NCI-H146 treated with DMSO at 0.1 percent for 48 hours (cell line): ENCODE measurements around the gene PEX7.
A peak's percentile ranks its signal among the peaks of the same experiment; 100 is the strongest.
"Not testable (repeated sequence)": the region's sequence is repeated elsewhere in the genome, so short reads cannot be mapped to it uniquely, and the experiment has no call there.

Experiments used
- DNase-seq: peaks from one replicate; lab custom pipeline; 2025; ENCODE audit not compliant: unreplicated experiment; lab: John Stamatoyannopoulos, UW

PEX7 gene

DNA sequence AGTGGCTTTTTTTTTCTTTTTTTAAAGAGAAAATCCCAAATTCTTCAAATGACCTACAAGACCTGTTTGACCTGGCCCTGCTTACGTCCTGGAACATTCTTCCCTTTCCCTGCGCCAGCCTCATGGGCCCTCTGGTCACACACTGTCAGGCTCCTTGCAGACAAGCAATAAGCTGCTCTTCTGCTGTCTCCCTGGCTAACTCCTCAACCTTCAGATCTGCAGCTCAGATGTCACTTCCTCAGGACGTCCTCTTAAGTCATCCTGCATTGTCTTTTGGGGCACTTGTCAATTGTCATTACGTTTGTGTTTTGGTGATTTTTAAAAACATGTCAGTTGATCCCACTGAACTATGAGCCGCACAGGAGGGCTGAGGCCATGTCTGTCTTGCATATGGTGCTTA, 70.8 kb downstream of the PEX7 start:
- DNase-seq, result no peak

GRCh38 chr6:136895901-136896300, 73.5 kb downstream of the PEX7 start:
- no peak for DNase-seq

DNA sequence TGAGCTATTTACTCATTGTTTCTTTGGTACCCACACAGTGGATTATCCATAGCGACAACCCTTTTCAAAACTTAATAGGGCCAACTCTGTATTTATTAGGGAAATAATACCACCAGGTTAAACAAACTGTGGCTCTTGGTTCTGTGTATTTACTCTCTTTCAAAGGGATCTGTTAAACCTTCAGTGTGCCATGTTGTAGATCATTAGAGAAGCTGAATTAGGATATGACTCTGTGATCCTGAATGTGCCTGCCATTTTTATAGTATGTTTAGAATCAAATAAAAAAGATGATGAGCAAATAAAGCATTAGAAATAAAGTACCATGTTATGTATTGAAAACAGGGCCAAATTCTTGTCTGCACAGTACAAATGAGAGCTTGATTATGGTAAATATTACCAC, 74.7 kb downstream of the PEX7 start:
- peak; percentile 84 for DNase-seq

DNA sequence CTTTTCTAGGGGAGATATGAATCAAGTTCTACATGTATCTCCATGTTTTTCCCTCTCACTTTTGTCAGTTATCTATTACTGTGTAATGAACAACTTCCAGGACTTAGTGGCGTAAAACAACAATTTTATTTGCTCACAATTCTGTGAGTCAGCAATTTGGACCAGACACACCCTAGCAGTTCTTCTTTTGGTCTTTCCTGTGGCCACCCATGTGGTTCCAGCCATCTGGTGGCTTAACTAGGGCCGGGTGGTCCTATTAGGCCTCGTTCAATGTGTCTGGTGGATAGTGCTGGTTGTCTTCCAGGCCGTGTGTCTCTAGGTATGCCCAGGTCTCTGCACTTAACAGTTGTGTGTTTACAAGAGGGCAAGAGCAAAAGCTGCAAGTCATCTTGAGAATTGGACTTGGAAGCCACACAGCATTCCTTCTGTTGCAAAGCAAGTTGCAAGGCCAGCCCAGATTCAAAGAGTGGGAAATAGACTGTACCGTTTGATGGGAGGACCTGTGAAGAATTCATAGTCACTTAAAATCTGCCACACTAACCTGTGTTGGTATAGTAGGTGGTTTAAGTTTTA, 78.9 kb downstream of the PEX7 start:
- no peak for DNase-seq

GRCh38 chr6:136904477-136904876, 82.1 kb downstream of the PEX7 start:
- not testable (repeated sequence) for DNase-seq

- no peak for DNase-seq
These were observed 92.6 kb downstream of the PEX7 start for GRCh38 chr6:136914947-136915346.

DNA sequence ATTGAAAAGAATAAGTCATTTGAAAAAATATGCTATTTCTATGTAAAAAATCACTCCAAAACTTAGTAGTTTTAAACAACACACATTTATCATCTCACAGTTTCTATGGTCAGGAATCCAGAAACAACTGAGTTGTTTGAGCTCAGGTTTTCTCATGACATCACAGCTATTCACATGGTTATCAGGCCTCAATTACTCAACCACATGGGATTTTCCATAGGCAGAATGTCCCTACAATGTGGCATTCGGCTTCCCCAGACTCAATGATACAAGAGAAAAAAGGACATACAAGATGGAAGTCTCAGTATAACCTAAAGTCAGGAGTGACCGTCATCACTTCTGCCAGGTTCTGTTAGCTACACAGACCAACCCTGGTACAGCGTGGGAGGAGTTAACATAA, 96.3 kb downstream of the PEX7 start:
- no peak for DNase-seq

- DNase-seq, result peak; percentile 23
These were observed 97.8 kb downstream of the PEX7 start for GRCh38 chr6:136920216-136920615.

DNA sequence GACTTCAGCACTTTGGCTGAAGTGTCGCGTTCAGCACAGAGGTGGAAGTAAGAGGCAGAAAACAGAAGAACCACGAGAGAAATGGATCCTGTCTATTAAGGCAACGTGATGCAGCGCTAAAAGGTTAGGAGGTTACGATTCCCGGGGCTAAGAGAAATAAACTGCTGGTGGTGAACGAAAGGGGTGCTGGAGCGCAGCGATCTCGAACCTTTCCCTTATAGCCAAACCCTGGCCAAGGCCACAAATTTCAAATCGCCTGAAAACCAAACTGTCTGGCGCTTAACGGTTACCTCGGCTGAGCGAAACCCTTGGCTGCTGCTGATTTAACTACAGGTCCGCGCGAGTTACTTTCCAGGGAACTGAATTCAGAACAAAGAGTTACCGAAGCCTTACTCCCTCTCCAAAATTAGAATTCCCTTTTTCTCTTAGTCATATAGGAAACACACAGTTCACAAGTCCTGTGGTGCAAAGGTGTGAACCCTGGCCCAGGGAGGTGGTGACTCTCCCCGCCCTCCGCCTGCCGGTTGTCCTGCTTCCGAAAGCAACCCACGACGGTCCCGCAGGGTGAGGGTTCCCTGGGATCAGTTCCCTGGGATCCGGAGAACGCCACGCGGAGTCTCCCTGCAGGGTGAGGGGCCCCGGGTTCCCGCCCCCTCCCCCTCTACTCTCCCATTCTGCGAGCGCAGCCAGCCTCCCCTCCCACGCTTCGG, 98.4 kb downstream of the PEX7 start:
- DNase-seq, result peak; percentile 67

GRCh38 chr6:136921381-136921935, 99.1 kb downstream of the PEX7 start:
- peak; percentile 68 for DNase-seq

- peak; percentile 76 for DNase-seq
These were observed 99.7 kb downstream of the PEX7 start, which contains the start of gene SLC35D3 for GRCh38 chr6:136921936-136922684. TSS of gene SLC35D3 (plus strand) at chr6:136922301. CDS start at chr6:136922429, 128 bp downstream.

- DNase-seq, result peak; percentile 81
These were observed 100.3 kb downstream of the PEX7 start for GRCh38 chr6:136922685-136923006.

GRCh38 chr6:136923116-136923953, 100.9 kb downstream of the PEX7 start:
- DNase-seq, result peak; percentile 93

DNA sequence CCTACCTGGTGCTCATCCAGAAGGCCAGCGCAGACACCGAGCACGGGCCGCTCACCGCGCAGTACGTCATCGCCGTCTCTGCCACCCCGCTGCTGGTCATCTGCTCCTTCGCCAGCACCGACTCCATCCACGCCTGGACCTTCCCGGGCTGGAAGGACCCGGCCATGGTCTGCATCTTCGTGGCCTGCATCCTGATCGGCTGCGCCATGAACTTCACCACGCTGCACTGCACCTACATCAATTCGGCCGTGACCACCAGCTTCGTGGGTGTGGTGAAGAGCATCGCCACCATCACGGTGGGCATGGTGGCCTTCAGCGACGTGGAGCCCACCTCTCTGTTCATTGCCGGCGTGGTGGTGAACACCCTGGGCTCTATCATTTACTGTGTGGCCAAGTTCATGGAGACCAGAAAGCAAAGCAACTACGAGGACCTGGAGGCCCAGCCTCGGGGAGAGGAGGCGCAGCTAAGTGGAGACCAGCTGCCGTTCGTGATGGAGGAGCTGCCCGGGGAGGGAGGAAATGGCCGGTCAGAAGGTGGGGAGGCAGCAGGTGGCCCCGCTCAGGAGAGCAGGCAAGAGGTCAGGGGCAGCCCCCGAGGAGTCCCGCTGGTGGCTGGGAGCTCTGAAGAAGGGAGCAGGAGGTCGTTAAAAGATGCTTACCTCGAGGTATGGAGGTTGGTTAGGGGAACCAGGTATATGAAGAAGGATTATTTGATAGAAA, 101.7 kb downstream of the PEX7 start:
- peak; percentile 90 for DNase-seq

DNA sequence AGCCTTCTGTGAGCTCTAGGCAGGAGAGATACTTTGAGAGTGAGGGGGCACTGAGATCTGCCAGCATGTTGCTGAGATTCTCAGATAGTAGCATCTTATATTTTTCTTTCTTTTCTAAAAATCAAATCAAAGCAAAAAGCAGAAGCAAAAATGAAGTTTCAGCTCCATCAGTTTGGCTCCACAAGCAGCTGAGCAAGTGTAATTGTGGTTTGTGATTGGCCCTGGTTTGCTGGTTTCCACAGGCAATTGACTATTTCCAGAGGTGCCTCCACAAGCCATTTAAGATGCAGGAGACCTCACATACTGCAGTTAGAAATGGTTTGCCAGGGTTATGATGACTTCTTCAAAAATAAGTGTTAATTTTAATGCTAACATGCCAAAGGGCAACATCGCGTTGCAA, 104.0 kb downstream of the PEX7 start:
- DNase-seq, result no peak

DNA sequence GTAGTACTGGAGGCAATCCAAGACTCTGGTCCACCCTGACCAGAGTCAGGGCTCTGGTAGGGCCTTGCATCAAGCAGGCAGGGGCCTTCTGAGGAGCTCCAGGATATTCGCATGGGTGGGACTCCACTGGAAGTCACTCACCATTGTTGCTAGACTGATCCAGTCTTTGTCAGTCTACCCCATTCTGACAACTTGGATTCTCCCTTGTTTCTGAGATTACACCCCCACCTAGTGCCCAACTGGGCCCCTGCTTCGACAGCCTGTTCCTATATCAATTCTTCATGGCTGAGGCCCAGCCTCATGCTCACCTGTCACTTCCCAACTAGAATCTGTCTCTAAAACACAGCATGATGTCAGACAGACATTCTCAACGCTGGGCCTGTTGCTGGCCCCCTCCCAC, 104.9 kb downstream of the PEX7 start:
- peak; percentile 43 for DNase-seq

DNA sequence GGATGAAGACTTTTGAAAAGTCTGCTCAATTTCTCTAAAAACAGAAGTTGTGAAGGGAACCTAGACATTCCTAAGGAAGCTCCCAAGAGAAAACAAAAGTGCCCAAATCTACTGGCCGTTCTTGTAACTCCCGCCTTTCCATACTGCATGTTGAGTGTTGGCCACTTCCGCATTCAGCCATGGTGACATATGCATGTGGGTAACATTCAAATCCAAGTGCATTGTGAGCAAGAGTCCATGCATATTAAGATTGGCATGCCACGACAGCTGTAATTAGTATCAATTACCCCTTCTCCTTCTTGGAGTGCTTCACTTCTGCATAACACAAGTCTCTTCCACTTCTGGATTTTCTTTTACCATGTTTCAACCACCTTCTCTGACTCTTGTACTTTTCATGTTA, 108.1 kb downstream of the PEX7 start:
- no peak for DNase-seq

GRCh38 chr6:136932599-136932998, 110.2 kb downstream of the PEX7 start:
- no peak for DNase-seq

GRCh38 chr6:136945072-136945471, 122.7 kb downstream of the PEX7 start:
- DNase-seq, result no peak

DNA sequence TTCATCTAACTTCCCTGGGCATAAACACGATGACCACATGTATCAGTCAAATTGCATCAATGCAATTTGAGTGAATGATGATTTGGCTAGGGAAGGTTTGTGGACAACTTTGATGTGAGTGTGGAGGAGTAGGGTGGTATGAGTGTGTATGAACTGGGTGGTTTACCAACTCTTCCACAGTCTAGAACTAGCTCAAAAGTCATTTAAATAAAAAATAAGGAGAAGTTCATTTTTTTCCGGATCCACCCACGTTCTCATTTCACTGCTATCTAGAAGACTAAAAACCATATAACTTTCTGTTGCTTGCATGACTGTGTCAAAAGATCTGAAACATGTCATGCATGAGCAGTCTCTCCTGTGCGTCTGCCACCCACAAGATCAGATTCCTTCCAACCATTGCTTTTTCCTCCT, 123.3 kb downstream of the PEX7 start:
- no peak for DNase-seq
